DOHH2 (cell line): ENCODE data around the gene RPH3AL.

Source experiments
- H3F3A ChIP-seq: fragments of 200-600 bp; sonication (generic), shearing (Covaris generic); 2 replicates; pipeline ENCODE4 v1.6.0; 2016; ENCODE audit warnings: antibody characterized with exemption, mild to moderate bottlenecking; ENCODE audit not compliant: control insufficient read depth, insufficient read depth
- H3K27ac ChIP-seq: fragments of 200-600 bp; sonication (generic); 2 replicates; pipeline ENCODE4 v1.5.1; 2014; ENCODE audit warnings: low read depth, mild to moderate bottlenecking, low read length, moderate library complexity
- H3K27me3 ChIP-seq: fragments of 200-600 bp; sonication (generic); 2 replicates; pipeline ENCODE4 v1.6.1; 2014; ENCODE audit warnings: mild to moderate bottlenecking, low read length, mixed read lengths; ENCODE audit not compliant: control insufficient read depth
- H3K36me3 ChIP-seq: fragments of 200-600 bp; sonication (generic); 2 replicates; pipeline ENCODE4 v1.6.1; 2014; ENCODE audit warnings: mild to moderate bottlenecking, low read length, moderate library complexity, mixed read lengths; ENCODE audit not compliant: control insufficient read depth
- H3K4me1 ChIP-seq: fragments of 200-600 bp; sonication (generic); 2 replicates; pipeline ENCODE4 v1.6.1; 2014; ENCODE audit warnings: mild to moderate bottlenecking, low read length, mixed read lengths; ENCODE audit not compliant: control insufficient read depth
- H3K4me2 ChIP-seq: fragments of 200-600 bp; sonication (generic); 2 replicates; pipeline ENCODE4 v1.6.0; 2014; ENCODE audit warnings: mild to moderate bottlenecking, low read length, moderate library complexity
- H3K4me3 ChIP-seq: fragments of 200-600 bp; sonication (generic); 2 replicates; pipeline ENCODE4 v1.5.1; 2014; ENCODE audit warnings: mild to moderate bottlenecking, low read length, mixed read lengths
- H3K79me2 ChIP-seq: fragments of 200-600 bp; sonication (generic); 2 replicates; pipeline ENCODE4 v1.6.1; 2014; ENCODE audit warnings: mild to moderate bottlenecking, low read length, mixed read lengths; ENCODE audit not compliant: control insufficient read depth
- H3K9me2 ChIP-seq: fragments of 200-600 bp; sonication (generic); replicated peaks from 2 replicates; pipeline ENCODE4 v1.6.1; 2014; ENCODE audit warnings: mild to moderate bottlenecking, low read length, mixed read lengths; ENCODE audit not compliant: control insufficient read depth
- H3K9me3 ChIP-seq: fragments of 200-600 bp; sonication (generic); 2 replicates; pipeline ENCODE4 v1.6.1; 2014; ENCODE audit warnings: antibody characterized with exemption, low read length, mixed read lengths; ENCODE audit not compliant: control insufficient read depth, insufficient read depth
- H4K20me1 ChIP-seq: fragments of 200-600 bp; sonication (generic); 2 replicates; pipeline ENCODE4 v1.6.0; 2014; ENCODE audit warnings: low read depth, mild to moderate bottlenecking, antibody characterized with exemption, low read length, moderate library complexity; ENCODE audit not compliant: control insufficient read depth, insufficient read depth
- EZH2phosphoT487 ChIP-seq: fragments of 200-600 bp; sonication (generic); IDR thresholded peaks from 2 replicates; pipeline ENCODE4 v1.6.1; 2017; ENCODE audit warnings: borderline replicate concordance, mild to moderate bottlenecking, antibody characterized with exemption, low read length, moderate library complexity, mixed read lengths
- TF ChIP-seq, protein P1 (sequence below): fragments of 200-600 bp; sonication (generic); IDR thresholded peaks from one replicate; pipeline ENCODE4 v1.5.1; 2014; ENCODE audit warnings: antibody characterized with exemption, mild to moderate bottlenecking, low read depth, low read length; ENCODE audit not compliant: poor library complexity, severe bottlenecking

RPH3AL gene

GRCh38 chr17:258045-258734 is 94.4 kb downstream of the RPH3AL start:
- H3K27me3 ChIP-seq = no peaks in the 10 kb centered on the region
- H4K20me1 ChIP-seq = no peaks in the 10 kb centered on the region
- H3K4me3 ChIP-seq = no peak overlapping the region
- H3K4me1 ChIP-seq = no peaks in the 10 kb centered on the region
- no peaks in the 10 kb centered on the region for H3K79me2 ChIP-seq
- H3K9me3 ChIP-seq = no peaks in the 10 kb centered on the region
- H3K9me2 ChIP-seq = no peaks in the 10 kb centered on the region
- H3K36me3 ChIP-seq = no peaks in the 10 kb centered on the region
- no peak overlapping the region for H3K4me2 ChIP-seq
- TF ChIP-seq, protein P1, sequence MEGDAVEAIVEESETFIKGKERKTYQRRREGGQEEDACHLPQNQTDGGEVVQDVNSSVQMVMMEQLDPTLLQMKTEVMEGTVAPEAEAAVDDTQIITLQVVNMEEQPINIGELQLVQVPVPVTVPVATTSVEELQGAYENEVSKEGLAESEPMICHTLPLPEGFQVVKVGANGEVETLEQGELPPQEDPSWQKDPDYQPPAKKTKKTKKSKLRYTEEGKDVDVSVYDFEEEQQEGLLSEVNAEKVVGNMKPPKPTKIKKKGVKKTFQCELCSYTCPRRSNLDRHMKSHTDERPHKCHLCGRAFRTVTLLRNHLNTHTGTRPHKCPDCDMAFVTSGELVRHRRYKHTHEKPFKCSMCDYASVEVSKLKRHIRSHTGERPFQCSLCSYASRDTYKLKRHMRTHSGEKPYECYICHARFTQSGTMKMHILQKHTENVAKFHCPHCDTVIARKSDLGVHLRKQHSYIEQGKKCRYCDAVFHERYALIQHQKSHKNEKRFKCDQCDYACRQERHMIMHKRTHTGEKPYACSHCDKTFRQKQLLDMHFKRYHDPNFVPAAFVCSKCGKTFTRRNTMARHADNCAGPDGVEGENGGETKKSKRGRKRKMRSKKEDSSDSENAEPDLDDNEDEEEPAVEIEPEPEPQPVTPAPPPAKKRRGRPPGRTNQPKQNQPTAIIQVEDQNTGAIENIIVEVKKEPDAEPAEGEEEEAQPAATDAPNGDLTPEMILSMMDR = no peak
- no peak for TF ChIP-seq EZH2phosphoT487
- no peak overlapping the region for H3K27ac ChIP-seq
- no peaks in the 10 kb centered on the region for H3F3A ChIP-seq

DNA sequence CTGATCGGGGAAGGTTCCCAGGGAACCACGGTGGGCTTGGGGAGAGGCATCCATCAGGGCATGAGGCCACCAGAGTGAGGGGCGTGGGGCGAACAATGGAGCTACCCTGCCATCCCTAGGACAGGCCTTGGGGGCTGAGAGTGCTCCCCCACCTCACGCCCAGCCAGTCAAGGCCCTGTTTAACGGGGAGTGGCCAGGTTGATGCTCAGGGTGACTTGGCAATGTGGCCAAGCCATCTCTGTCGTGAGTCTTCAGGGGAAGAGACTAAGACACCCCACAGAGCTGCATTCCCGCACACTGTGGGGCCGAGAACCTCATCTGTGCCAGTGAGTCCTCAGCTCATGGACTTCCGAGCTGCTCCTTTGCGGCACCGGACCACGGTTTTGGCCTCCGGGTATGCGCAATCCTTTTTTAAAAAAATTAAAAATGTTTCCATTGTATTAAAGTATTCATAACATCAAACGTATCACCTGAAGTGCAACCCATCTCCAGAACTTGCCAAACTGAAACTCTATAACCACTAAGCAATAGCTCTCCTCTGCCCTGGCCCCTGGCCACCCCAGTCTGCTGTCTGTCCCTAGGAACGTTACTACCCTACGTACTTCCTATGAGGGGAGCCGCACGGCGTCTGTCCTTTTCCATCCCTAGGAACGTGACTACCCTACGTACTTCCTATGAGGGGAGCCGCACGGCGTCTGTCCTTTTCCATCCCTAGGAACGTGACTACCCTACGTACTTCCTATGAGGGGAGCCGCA is 99.3 kb downstream of the RPH3AL start:
- Histone ChIP-seq H4K20me1 (no peaks in the 10 kb centered on the region), H3K4me1 (no peaks in the 10 kb centered on the region), H3K4me3 (no peak overlapping the region), H3K36me3 (no peaks in the 10 kb centered on the region), H3K4me2 (no peak overlapping the region), H3F3A (no peaks in the 10 kb centered on the region), H3K9me2 (no peaks in the 10 kb centered on the region), H3K27me3 (no peaks in the 10 kb centered on the region), H3K79me2 (no peaks in the 10 kb centered on the region), H3K27ac (no peak overlapping the region), H3K9me3 (no peaks in the 10 kb centered on the region)
- no peak for TF ChIP-seq EZH2phosphoT487
- TF ChIP-seq, protein P1 = no peak

DNA sequence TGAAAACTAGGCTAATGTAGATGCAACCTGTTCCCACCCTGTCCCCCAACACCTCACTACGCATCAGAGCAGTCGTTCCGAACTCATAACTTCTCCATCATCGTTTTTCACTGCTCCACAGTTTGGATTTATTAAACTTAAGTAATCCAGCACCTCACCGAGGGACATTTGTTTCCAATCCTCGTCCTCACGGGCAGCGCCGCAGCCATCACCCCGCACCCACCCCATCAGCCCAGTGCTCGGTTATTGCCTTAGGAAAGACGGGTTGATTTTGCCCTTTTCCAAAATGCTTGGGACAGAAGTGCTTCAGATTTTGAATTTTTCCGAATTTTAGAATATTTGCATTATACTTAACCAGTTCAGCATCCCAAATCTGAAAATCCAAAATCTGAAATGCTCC is 100.2 kb downstream of the RPH3AL start:
- Histone ChIP-seq H3K4me2 (no peak overlapping the region), H4K20me1 (no peaks in the 10 kb centered on the region), H3F3A (no peaks in the 10 kb centered on the region), H3K9me3 (no peaks in the 10 kb centered on the region), H3K9me2 (no peaks in the 10 kb centered on the region), H3K36me3 (no peaks in the 10 kb centered on the region), H3K79me2 (no peaks in the 10 kb centered on the region), H3K27ac (no peak overlapping the region), H3K27me3 (no peaks in the 10 kb centered on the region), H3K4me1 (no peaks in the 10 kb centered on the region), H3K4me3 (no peak overlapping the region)
- TF ChIP-seq, protein P1 = no peak
- TF ChIP-seq EZH2phosphoT487 = no peak
